WERI-Rb-1 (cell line): ENCODE data around the gene PRLR.
"Not testable (repeated sequence)": the region's sequence is repeated elsewhere in the genome, so short reads cannot be mapped to it uniquely, and the experiment has no call there.

Experiments
- DNase-seq: peaks from one replicate; pipeline ENCODE4 v3.0.0-alpha.2; 2020
- H3K27ac ChIP-seq: fragments of 250-450 bp; sonication (Bioruptor Pico); 2 replicates; pipeline ENCODE4 v1.5.1; 2020; ENCODE audit warnings: mild to moderate bottlenecking, moderate library complexity
- H3K27me3 ChIP-seq: fragments of 250-450 bp; sonication (Bioruptor Pico); 2 replicates; pipeline ENCODE4 v1.5.1; 2021; ENCODE audit warnings: mild to moderate bottlenecking, low read depth, moderate library complexity; ENCODE audit not compliant: insufficient read depth, severe bottlenecking
- H3K36me3 ChIP-seq: fragments of 250-450 bp; sonication (Bioruptor Pico); 2 replicates; pipeline ENCODE4 v1.5.1; 2020; ENCODE audit warnings: mild to moderate bottlenecking, moderate library complexity
- H3K4me3 ChIP-seq: 2 replicates; pipeline ENCODE4 v1.5.1; 2011; ENCODE audit warnings: low read depth, mild to moderate bottlenecking, control low read depth, low read length
- H3K9me3 ChIP-seq: fragments of 250-450 bp; sonication (Bioruptor Pico); 2 replicates; pipeline ENCODE4 v1.5.1; 2021; ENCODE audit warnings: mild to moderate bottlenecking, moderate library complexity; ENCODE audit not compliant: severe bottlenecking
- CTCF ChIP-seq: IDR thresholded peaks from 2 replicates; pipeline ENCODE4 v1.5.1; 2011; ENCODE audit warnings: low read depth, mild to moderate bottlenecking, control low read depth, inconsistent platforms, low read length

The PRLR gene

GRCh38 chr5:35036536-35036935 is 193.8 kb downstream of the PRLR start:
- TF ChIP-seq CTCF, result no peak
- Histone ChIP-seq H3K27me3 (peaks cover 91% of the 10 kb centered on the region), H3K27ac (no peak overlapping the region), H3K36me3 (no peaks in the 10 kb centered on the region), H3K9me3 (no peaks in the 10 kb centered on the region), H3K4me3 (no peak overlapping the region)
- DNase-seq, result no peak

GRCh38 chr5:35035929-35036328 is 194.4 kb downstream of the PRLR start:
- not testable (repeated sequence) for H3K4me3 ChIP-seq, H3K36me3 ChIP-seq, H3K27ac ChIP-seq, H3K9me3 ChIP-seq, DNase-seq
- H3K27me3 ChIP-seq, result peaks cover 90% of the 10 kb centered on the region

- no peak for TF ChIP-seq CTCF
- DNase-seq, result no peak
- H3K9me3 ChIP-seq, result no peaks in the 10 kb centered on the region
- peaks cover 90% of the 10 kb centered on the region for H3K27me3 ChIP-seq
- no peak overlapping the region for H3K27ac ChIP-seq
- H3K4me3 ChIP-seq, result no peak overlapping the region
- no peaks in the 10 kb centered on the region for H3K36me3 ChIP-seq
Measured at GRCh38 chr5:35035271-35035670, 195.0 kb downstream of the PRLR start.

GRCh38 chr5:35032356-35032755 is 197.9 kb downstream of the PRLR start:
- H3K4me3 ChIP-seq, result no peak overlapping the region
- TF ChIP-seq CTCF, result no peak
- H3K9me3 ChIP-seq, result peaks cover 3% of the 10 kb centered on the region
- DNase-seq, result no peak
- no peak overlapping the region for H3K27ac ChIP-seq
- no peaks in the 10 kb centered on the region for H3K36me3 ChIP-seq
- H3K27me3 ChIP-seq, result peaks cover 92% of the 10 kb centered on the region

GRCh38 chr5:35031276-35031675 is 199.0 kb downstream of the PRLR start:
- no peaks in the 10 kb centered on the region for H3K36me3 ChIP-seq
- peaks cover 3% of the 10 kb centered on the region for H3K9me3 ChIP-seq
- H3K4me3 ChIP-seq, result no peak overlapping the region
- H3K27ac ChIP-seq, result no peak overlapping the region
- no peak for TF ChIP-seq CTCF
- peaks cover 94% of the 10 kb centered on the region for H3K27me3 ChIP-seq
- DNase-seq, result no peak

- Histone ChIP-seq H3K27ac (no peak overlapping the region), H3K9me3 (peaks cover 3% of the 10 kb centered on the region), H3K4me3 (no peak overlapping the region), H3K36me3 (no peaks in the 10 kb centered on the region), H3K27me3 (peaks cover 95% of the 10 kb centered on the region)
- no peak for DNase-seq
- no peak for TF ChIP-seq CTCF
Measured at GRCh38 chr5:35030426-35031100, 199.7 kb downstream of the PRLR start.
